Astrocyte of the spinal cord (primary cell): Measurements from ENCODE around the gene AHDC1.

Experiments used
- DNase-seq: peaks from one replicate; pipeline ENCODE4 v3.0.0; 2011; ENCODE audit warnings: low read depth, low spot score
- H3K4me3 ChIP-seq: 2 replicates; pipeline ENCODE4 v1.5.1; 2011; ENCODE audit warnings: low read depth, mild to moderate bottlenecking, low read length, moderate library complexity
- CTCF ChIP-seq: IDR thresholded peaks from 2 replicates; pipeline ENCODE4 v1.5.1; 2012; ENCODE audit warnings: low read depth, mild to moderate bottlenecking, low read length, inconsistent platforms
- in situ Hi-C: cut with HindIII; loops from 2 replicates; pipeline ENCODE4 v1.10.0; 2017; ENCODE audit warnings: low sequenced_read_pairs

The AHDC1 gene

GRCh38 chr1:27588256-27589232, 15.4 kb downstream of the AHDC1 start:
- DNase-seq, result no peak
- no peak for TF ChIP-seq CTCF
- in situ Hi-C loops, result no loop called here
- H3K4me3 ChIP-seq, result no peak overlapping the region

DNA sequence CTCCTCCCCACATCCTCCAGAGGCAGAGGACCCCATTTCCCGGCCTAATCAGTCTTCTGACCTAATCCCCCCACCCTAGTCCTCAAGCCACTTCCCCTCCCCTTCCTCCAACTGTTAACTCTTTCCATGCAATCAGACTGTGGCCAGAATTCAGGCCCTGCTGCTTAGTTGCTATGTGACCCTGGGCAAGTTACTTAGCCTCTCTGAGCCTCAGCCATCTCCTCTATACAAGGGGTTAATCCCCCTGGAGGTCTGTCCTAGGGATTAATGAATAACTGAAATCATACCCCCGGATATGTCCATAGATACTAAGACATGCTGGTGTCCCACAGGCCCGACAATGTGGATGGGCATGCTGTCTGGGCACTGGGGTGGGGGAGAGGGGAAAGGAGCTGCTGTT, 18.3 kb downstream of the AHDC1 start:
- no peak overlapping the region for H3K4me3 ChIP-seq
- no peak for TF ChIP-seq CTCF
- DNase-seq, result no peak
- in situ Hi-C loops, result no loop called here

DNA sequence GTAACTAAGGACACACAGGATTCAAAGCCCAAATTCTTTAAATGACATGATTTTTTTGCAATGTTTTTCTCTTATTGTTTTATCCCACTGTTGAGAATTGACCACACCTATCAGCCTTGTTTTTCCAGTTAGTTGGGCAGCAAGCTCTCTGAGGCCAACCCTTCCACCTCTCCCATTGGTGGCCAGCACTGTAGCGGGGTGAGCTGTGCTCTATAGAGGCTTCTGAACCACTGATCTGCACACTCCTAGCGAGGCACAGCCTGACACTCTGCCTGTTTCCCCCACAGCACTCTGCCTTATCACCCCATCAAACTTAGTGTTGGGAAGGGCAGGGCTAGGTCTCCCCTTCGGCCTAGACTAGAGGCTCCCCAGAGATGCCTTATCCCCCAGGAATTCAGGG, 19.5 kb downstream of the AHDC1 start:
- TF ChIP-seq CTCF, result no peak
- no peak overlapping the region for H3K4me3 ChIP-seq
- DNase-seq, result no peak
- in situ Hi-C loops, result no loop called here

DNA sequence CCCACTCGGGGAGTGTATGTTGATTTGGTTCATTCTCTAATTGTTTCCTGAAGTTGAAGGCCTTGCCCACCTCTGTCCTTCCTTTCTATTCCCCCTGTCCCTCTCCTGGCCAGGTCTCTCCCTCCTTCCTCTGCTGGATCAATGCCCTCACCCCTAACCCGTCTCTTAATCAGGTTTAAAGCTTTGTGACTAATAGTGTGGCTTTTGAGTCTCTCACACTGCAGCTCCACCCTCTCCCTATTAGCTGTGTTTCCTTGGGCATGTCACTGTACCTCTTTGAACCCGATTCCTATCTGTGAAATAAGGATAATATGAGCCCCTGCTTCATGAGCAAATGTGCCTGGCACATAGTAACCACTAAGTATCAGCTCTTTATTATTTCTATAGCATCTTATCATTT, 20.5 kb downstream of the AHDC1 start:
- H3K4me3 ChIP-seq, result no peak overlapping the region
- in situ Hi-C loops, result no loop called here
- no peak for DNase-seq

DNA sequence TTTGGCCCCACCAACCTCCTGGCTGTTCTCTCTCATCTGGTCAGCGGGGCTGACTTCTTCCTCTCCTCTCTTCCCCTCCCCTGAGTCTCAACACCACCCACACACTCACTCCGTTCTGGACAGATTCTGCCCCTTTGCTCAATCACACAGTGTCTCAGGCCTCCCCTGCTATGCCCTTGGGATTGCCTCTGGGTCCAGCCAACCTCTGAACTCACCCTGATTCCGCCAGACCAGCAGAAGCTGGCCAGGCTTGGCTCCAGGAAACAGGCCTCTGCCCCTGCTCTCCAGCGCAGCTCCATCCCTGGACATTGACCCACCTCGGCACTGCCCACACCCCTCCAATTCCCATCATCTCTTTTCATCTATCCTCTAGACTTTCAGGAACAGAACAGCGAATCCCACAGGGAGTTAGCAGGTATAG, 22.1 kb downstream of the AHDC1 start:
- H3K4me3 ChIP-seq, result no peak overlapping the region
- in situ Hi-C loops, result no loop called here
- TF ChIP-seq CTCF, result no peak
- no peak for DNase-seq

More for the DNA sequence above, 20.5 kb downstream of the AHDC1 start:
- TF ChIP-seq CTCF, result no peak

DNA sequence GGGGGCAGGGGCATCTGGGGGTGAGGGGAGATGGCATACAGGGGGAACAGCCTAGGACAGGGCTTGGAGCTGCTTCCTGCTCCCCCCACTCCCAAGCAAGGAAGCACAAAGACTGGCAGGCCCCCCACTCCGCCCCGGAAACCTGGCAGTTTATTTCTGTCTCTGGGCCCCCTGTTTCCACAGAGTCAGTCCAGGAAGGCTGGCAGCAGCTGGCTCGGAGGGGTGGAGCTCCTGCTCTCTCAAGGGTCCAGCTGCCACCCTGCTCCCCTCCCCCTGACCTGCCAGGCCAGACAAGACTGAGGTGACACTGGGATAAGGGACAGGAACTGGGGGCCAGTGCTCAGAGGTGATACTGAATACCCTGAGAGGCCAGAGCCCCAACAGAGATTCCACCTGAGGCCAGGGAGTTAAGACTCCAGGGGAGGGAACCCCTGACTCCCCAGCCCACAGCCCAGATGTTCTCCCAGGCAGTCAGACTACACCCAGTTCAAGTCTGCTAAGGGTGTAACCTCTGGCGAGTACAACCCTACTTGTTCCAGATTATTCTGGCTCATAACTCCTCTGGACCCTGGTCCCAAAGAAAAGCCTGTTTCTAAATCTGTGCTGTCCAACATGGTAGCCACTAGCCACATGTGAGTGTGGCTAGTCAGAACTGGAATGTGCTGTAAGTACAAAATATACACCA, 26.3 kb downstream of the AHDC1 start:
- in situ Hi-C loops, result no loop called here
- DNase-seq, result no peak
- H3K4me3 ChIP-seq, result no peak overlapping the region
- no peak for TF ChIP-seq CTCF
